HEK293 (cell line): ENCODE measurements around the gene NECAB3.

ENCODE experiments used
- CTCF ChIA-PET: fragments of 350-600 bp; formaldehyde crosslinking; extraction: SDS; loops from one replicate; lab custom pipeline; 2021; ENCODE audit warnings: antibody characterized with exemption; lab: Yijun Ruan, JAX
- POLR2A ChIA-PET: fragments of 300-600 bp; formaldehyde crosslinking; extraction: SDS; loops from one replicate; lab custom pipeline; 2020; ENCODE audit warnings: antibody characterized with exemption, inconsistent platforms; lab: Yijun Ruan, JAX
- H3K27ac ChIP-seq: fragments of 200-500 bp; sonication (Bioruptor generic); 2 replicates; pipeline ENCODE4 v1.5.1; 2014; ENCODE audit warnings: low read depth, low read length, control low read depth, inconsistent platforms; ENCODE audit errors: extremely low read depth
- H3K36me3 ChIP-seq, 2 experiments: fragments of 200-500 bp in 1 of 2; sonication (Bioruptor generic) in 1 of 2; 1 replicate in 1 of 2; 2 replicates in 1 of 2; pipeline ENCODE4 v1.5.1; 2014 to 2017; ENCODE audit warnings: inconsistent platforms in 2 of 2, low read length in 2 of 2; ENCODE audit not compliant: control insufficient read depth in 2 of 2, insufficient read depth in 1 of 2
- H3K4me1 ChIP-seq: fragments of 200-500 bp; sonication (Bioruptor generic); 2 replicates; pipeline ENCODE4 v1.5.1; 2014; ENCODE audit warnings: mild to moderate bottlenecking, low read length, inconsistent platforms; ENCODE audit not compliant: control insufficient read depth, insufficient read depth
- H3K4me3 ChIP-seq: 2 replicates; pipeline ENCODE4 v1.5.1; 2011; ENCODE audit warnings: low read depth, mild to moderate bottlenecking, control low read depth, low read length, moderate library complexity
- H3K9me3 ChIP-seq: fragments of 200-500 bp; sonication (Bioruptor generic); 2 replicates; pipeline ENCODE4 v1.5.1; 2014; ENCODE audit warnings: low read depth, low read length, inconsistent platforms; ENCODE audit not compliant: control insufficient read depth, insufficient read depth
- ATF2 ChIP-seq: fragments of 450-650 bp; formaldehyde crosslinking; IDR thresholded peaks from 2 replicates; pipeline ENCODE4 v1.5.1; 2016; ENCODE audit warnings: missing biosample characterization, missing genetic modification characterization, low read depth
- BCL11A ChIP-seq: fragments of 450-650 bp; formaldehyde crosslinking; IDR thresholded peaks from 2 replicates; pipeline ENCODE4 v1.5.1; 2016; ENCODE audit warnings: low read depth, missing biosample characterization, missing genetic modification characterization
- GFI1B ChIP-seq: fragments of 450-650 bp; formaldehyde crosslinking; IDR thresholded peaks from 2 replicates; pipeline ENCODE4 v1.5.1; 2016; ENCODE audit warnings: missing biosample characterization, missing genetic modification characterization
- KLF16 ChIP-seq: fragments of 450-650 bp; formaldehyde crosslinking; IDR thresholded peaks from 2 replicates; pipeline ENCODE4 v1.5.1; 2017; ENCODE audit warnings: missing biosample characterization, missing genetic modification characterization
- KLF17 ChIP-seq: fragments of 450-650 bp; formaldehyde crosslinking; IDR thresholded peaks from 2 replicates; pipeline ENCODE4 v1.5.1; 2016; ENCODE audit warnings: missing biosample characterization, missing genetic modification characterization
- KLF9 ChIP-seq: fragments of 450-650 bp; formaldehyde crosslinking; IDR thresholded peaks from 2 replicates; pipeline ENCODE4 v1.5.1; 2016; ENCODE audit warnings: missing biosample characterization, missing genetic modification characterization, low read depth
- PRDM4 ChIP-seq: fragments of 450-650 bp; formaldehyde crosslinking; IDR thresholded peaks from 2 replicates; pipeline ENCODE4 v1.5.1; 2017; ENCODE audit warnings: missing biosample characterization, missing genetic modification characterization
- SCRT1 ChIP-seq: fragments of 450-650 bp; formaldehyde crosslinking; IDR thresholded peaks from 2 replicates; pipeline ENCODE4 v1.5.1; 2016; ENCODE audit warnings: missing biosample characterization, missing genetic modification characterization, borderline replicate concordance
- SP7 ChIP-seq: fragments of 450-650 bp; formaldehyde crosslinking; IDR thresholded peaks from 2 replicates; pipeline ENCODE4 v1.5.1; 2016; ENCODE audit warnings: missing biosample characterization, missing genetic modification characterization
- ZBTB10 ChIP-seq: fragments of 450-650 bp; formaldehyde crosslinking; IDR thresholded peaks from 2 replicates; pipeline ENCODE4 v1.5.1; 2016; ENCODE audit warnings: missing biosample characterization, missing genetic modification characterization
- ZBTB20 ChIP-seq: fragments of 450-650 bp; formaldehyde crosslinking; IDR thresholded peaks from 2 replicates; pipeline ENCODE4 v1.5.1; 2016; ENCODE audit warnings: missing biosample characterization, missing genetic modification characterization
- ZBTB26 ChIP-seq: fragments of 450-650 bp; formaldehyde crosslinking; optimal IDR thresholded peaks from 2 replicates; pipeline ENCODE3; 2016; ENCODE audit warnings: missing biosample characterization, mild to moderate bottlenecking, missing genetic modification characterization
- ZFP3 ChIP-seq: fragments of 450-650 bp; formaldehyde crosslinking; IDR thresholded peaks from 2 replicates; pipeline ENCODE4 v1.5.1; 2016; ENCODE audit warnings: low read depth, missing biosample characterization, missing genetic modification characterization
- ZFP41 ChIP-seq: fragments of 450-650 bp; formaldehyde crosslinking; IDR thresholded peaks from 2 replicates; pipeline ENCODE4 v1.5.1; 2016; ENCODE audit warnings: missing biosample characterization, missing genetic modification characterization, borderline replicate concordance
- ZNF133 ChIP-seq: fragments of 450-650 bp; formaldehyde crosslinking; IDR thresholded peaks from 2 replicates; pipeline ENCODE4 v1.5.1; 2016; ENCODE audit warnings: missing biosample characterization, missing genetic modification characterization
- ZNF274 ChIP-seq, 2 experiments: fragments of 200-500 bp in 1 of 2; fragments of 450-650 bp in 1 of 2; sonication (Bioruptor generic) in 1 of 2; formaldehyde crosslinking in 1 of 2; IDR thresholded peaks; 2 replicates each; pipeline versions ENCODE4 v1.5.1 to v1.6.1; 2014 to 2016; ENCODE audit warnings: borderline replicate concordance in 1 of 2, inconsistent platforms in 1 of 2, low read length in 1 of 2, missing biosample characterization in 1 of 2, missing genetic modification characterization in 1 of 2
- ZNF341 ChIP-seq: fragments of 450-650 bp; formaldehyde crosslinking; IDR thresholded peaks from 2 replicates; pipeline ENCODE4; 2016; ENCODE audit warnings: low read depth, missing biosample characterization, missing genetic modification characterization
- ZNF404 ChIP-seq: fragments of 450-650 bp; formaldehyde crosslinking; IDR thresholded peaks from 2 replicates; pipeline ENCODE4 v1.5.1; 2017; ENCODE audit warnings: missing biosample characterization, missing genetic modification characterization
- ZNF561 ChIP-seq: fragments of 450-650 bp; IDR thresholded peaks from 2 replicates; pipeline ENCODE4 v1.5.1; 2018; ENCODE audit warnings: missing biosample characterization, missing genetic modification characterization, borderline replicate concordance
- ZNF623 ChIP-seq: fragments of 450-650 bp; formaldehyde crosslinking; IDR thresholded peaks from 2 replicates; pipeline ENCODE4 v1.5.1; 2016; ENCODE audit warnings: missing biosample characterization, missing genetic modification characterization
- ZNF624 ChIP-seq: fragments of 450-650 bp; formaldehyde crosslinking; IDR thresholded peaks from 2 replicates; pipeline ENCODE4 v1.5.1; 2017; ENCODE audit warnings: missing biosample characterization, missing genetic modification characterization
- ZNF654 ChIP-seq: fragments of 450-650 bp; formaldehyde crosslinking; IDR thresholded peaks from 2 replicates; pipeline ENCODE4 v1.5.1; 2016; ENCODE audit warnings: low read depth, missing biosample characterization, missing genetic modification characterization
- ZNF677 ChIP-seq: fragments of 450-650 bp; IDR thresholded peaks from 2 replicates; pipeline ENCODE4 v1.5.0; 2018; ENCODE audit warnings: missing biosample characterization, mild to moderate bottlenecking, missing genetic modification characterization, moderate library complexity
- ZNF777 ChIP-seq: fragments of 450-650 bp; formaldehyde crosslinking; IDR thresholded peaks from 2 replicates; pipeline ENCODE4 v1.5.1; 2017; ENCODE audit warnings: missing biosample characterization, missing genetic modification characterization, borderline replicate concordance
- ZSCAN4 ChIP-seq: fragments of 450-650 bp; formaldehyde crosslinking; IDR thresholded peaks from 2 replicates; pipeline ENCODE4 v1.5.1; 2017; ENCODE audit warnings: missing biosample characterization, missing genetic modification characterization

NECAB3 gene

GRCh38 chr20:33630507-33630906 is 43.7 kb downstream of the NECAB3 start:
- POLR2A ChIA-PET = no interaction called here
- no peak for TF ChIP-seq ZNF624 (tag by site-specific recombination)
- no peak for TF ChIP-seq KLF17 (tag by site-specific recombination)
- no peak for TF ChIP-seq ZNF654 (tag by site-specific recombination)
- TF ChIP-seq ZNF677 (tag by site-specific recombination) = no peak
- no peak for TF ChIP-seq BCL11A
- TF ChIP-seq ZNF561 = no peak
- no peak for TF ChIP-seq SP7 (tag by site-specific recombination)
- no peak for TF ChIP-seq ZBTB20 (tag by site-specific recombination)
- TF ChIP-seq PRDM4 (tag by site-specific recombination) = no peak
- TF ChIP-seq ZNF341 (tag by site-specific recombination) = no peak
- no peak for TF ChIP-seq ZFP3 (tag by site-specific recombination)
- TF ChIP-seq SCRT1 = no peak
- no peak for TF ChIP-seq ZNF404 (tag by site-specific recombination)
- Histone ChIP-seq H3K4me3 (no peak overlapping the region), H3K4me1 (no peaks in the 10 kb centered on the region), H3K9me3 (no peaks in the 10 kb centered on the region), H3K36me3 (peaks cover 11 to 65% of the 10 kb centered on the region in 2 experiments; a peak in 2 of 3 replicates), H3K27ac (no peak overlapping the region)
- CTCF ChIA-PET = interaction anchor here (1.3 kb wide), 1 partner anchor 173 kb away, joined by 5 read pairs; no protein-coding TSS in a partner anchor

GRCh38 chr20:33629979-33630378 is 44.2 kb downstream of the NECAB3 start:
- Histone ChIP-seq H3K27ac (no peak overlapping the region), H3K36me3 (peaks cover 11 to 70% of the 10 kb centered on the region in 2 experiments; a peak in 2 of 3 replicates), H3K4me3 (no peak overlapping the region), H3K9me3 (no peaks in the 10 kb centered on the region)
- ChIA-PET CTCF (no interaction called here), POLR2A (no interaction called here)
- TF ChIP-seq ZNF274 (IDR thresholded peaks at IDR 0.05; ENCODE audit: low read length) = no peak
- no peak for TF ChIP-seq ZNF274 (tag by site-specific recombination; IDR thresholded peaks at IDR 0.05; ENCODE audit: borderline replicate concordance)
- no peak for TF ChIP-seq GFI1B (tag by site-specific recombination)
- no peak for TF ChIP-seq ZBTB26 (tag by site-specific recombination)
- no peak for TF ChIP-seq ZNF677 (tag by site-specific recombination)
- no peak for TF ChIP-seq ZBTB10 (tag by site-specific recombination)
- TF ChIP-seq ZNF654 (tag by site-specific recombination) = no peak
- no peak for TF ChIP-seq ZNF623 (tag by site-specific recombination)
- no peak for TF ChIP-seq KLF16
- TF ChIP-seq KLF9 (tag by site-specific recombination) = no peak
- no peak for TF ChIP-seq ZNF133 (tag by site-specific recombination)
- no peak for TF ChIP-seq ATF2 (tag by site-specific recombination)
- no peak for TF ChIP-seq ZSCAN4 (tag by site-specific recombination)
- no peak for TF ChIP-seq ZNF777 (tag by site-specific recombination)
- TF ChIP-seq ZFP41 (tag by site-specific recombination) = no peak
- TF ChIP-seq, all 188 proteins: peak for 0
- no peaks in the 10 kb centered on the region for H3K4me1 ChIP-seq
